NCI-H2171 treated with DMSO at 0.1 percent for 48 hours (cell line): ENCODE measurements around the gene PPP1R9A.

Experiments used
- DNase-seq: peaks from one replicate; lab custom pipeline; 2025; lab: John Stamatoyannopoulos, UW

Gene PPP1R9A

GRCh38 chr7:95099106-95099505 is 191.7 kb downstream of the PPP1R9A start:
- DNase-seq: no peak

- DNase-seq: no peak
These were observed 194.0 kb downstream of the PPP1R9A start for GRCh38 chr7:95101422-95101821.

- DNase-seq: no peak
These were observed 195.3 kb downstream of the PPP1R9A start for GRCh38 chr7:95102662-95103061.

GRCh38 chr7:95104739-95105138 is 197.3 kb downstream of the PPP1R9A start:
- DNase-seq: no peak

- DNase-seq: no peak
These were observed 198.2 kb downstream of the PPP1R9A start for GRCh38 chr7:95105627-95106026.

GRCh38 chr7:95106401-95106800 is 199.0 kb downstream of the PPP1R9A start:
- DNase-seq: no peak

- DNase-seq: no peak
These were observed 203.3 kb downstream of the PPP1R9A start for GRCh38 chr7:95110707-95111106.

GRCh38 chr7:95113590-95113989 is 206.2 kb downstream of the PPP1R9A start:
- DNase-seq: no peak

GRCh38 chr7:95126053-95126709 is 218.8 kb downstream of the PPP1R9A start:
- no peak for DNase-seq

- no peak for DNase-seq
These were observed 225.1 kb downstream of the PPP1R9A start for GRCh38 chr7:95132500-95132899.

- no peak for DNase-seq
These were observed 232.5 kb downstream of the PPP1R9A start for GRCh38 chr7:95139922-95140321.

GRCh38 chr7:95141755-95142154 is 234.4 kb downstream of the PPP1R9A start:
- no peak for DNase-seq

GRCh38 chr7:95144256-95144655 is 236.9 kb downstream of the PPP1R9A start:
- DNase-seq: no peak

GRCh38 chr7:95155965-95156364 is 248.6 kb downstream of the PPP1R9A start:
- DNase-seq: no peak

- DNase-seq: no peak
These were observed 250.0 kb downstream of the PPP1R9A start for GRCh38 chr7:95157381-95157780.

GRCh38 chr7:95169678-95170077 is 262.3 kb downstream of the PPP1R9A start:
- no peak for DNase-seq

- DNase-seq: no peak
These were observed 265.0 kb downstream of the PPP1R9A start for GRCh38 chr7:95172420-95172819.

- DNase-seq: no peak
These were observed 283.1 kb downstream of the PPP1R9A start for GRCh38 chr7:95190515-95190914.

GRCh38 chr7:95191795-95192194 is 284.4 kb downstream of the PPP1R9A start:
- no peak for DNase-seq

- DNase-seq: no peak
These were observed 291.5 kb downstream of the PPP1R9A start for GRCh38 chr7:95198863-95199262.

GRCh38 chr7:95199779-95200558 is 292.6 kb downstream of the PPP1R9A start:
- peak; percentile 58 for DNase-seq

GRCh38 chr7:95200741-95201140 is 293.3 kb downstream of the PPP1R9A start:
- DNase-seq: no peak

GRCh38 chr7:95201727-95202126 is 294.3 kb downstream of the PPP1R9A start:
- no peak for DNase-seq

- no peak for DNase-seq
These were observed 297.2 kb downstream of the PPP1R9A start for GRCh38 chr7:95204618-95205017.
